ENCODE data around the gene MAST1.
"Not testable (repeated sequence)": the region's sequence is repeated elsewhere in the genome, so short reads cannot be mapped to it uniquely, and the experiment has no call there.

Gene MAST1

DNA sequence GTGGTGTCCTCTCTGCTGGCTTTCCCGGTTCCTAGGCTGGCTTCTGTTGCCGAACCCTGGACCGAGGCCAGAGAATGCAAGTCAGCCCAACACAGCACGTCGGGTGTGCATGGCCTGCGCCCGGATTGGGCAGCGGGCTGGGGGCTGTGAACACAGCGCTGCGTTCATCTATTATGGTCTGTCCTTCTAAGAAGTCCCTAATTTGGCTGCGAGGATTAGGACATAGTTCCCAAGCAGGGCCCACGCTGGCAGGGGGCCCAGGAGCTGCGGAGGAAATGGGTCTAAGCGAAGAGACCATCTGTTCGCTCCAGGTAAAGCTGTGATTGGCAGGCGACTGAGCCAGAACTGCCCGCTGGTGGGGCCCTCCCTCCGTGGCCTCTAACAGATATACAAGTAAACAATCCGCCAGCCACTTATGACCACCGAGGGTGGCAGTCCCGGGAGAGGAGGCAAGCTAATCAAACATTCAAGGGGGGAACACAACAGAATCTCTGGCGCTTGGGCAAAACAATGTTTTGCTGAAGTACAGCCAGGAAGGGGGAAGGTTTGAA is 74.8 kb downstream of the MAST1 start:
- H3K4me1 Mint-ChIP-seq = peaks cover 21% of the 10 kb centered on the region
- H3K36me3 Mint-ChIP-seq (ENCODE audit: low read depth) = no peaks in the 10 kb centered on the region
- DNase-seq (no peak), ATAC-seq (no peak)
- H3K27ac Mint-ChIP-seq = no peak overlapping the region
- no peaks in the 10 kb centered on the region for H3K27me3 Mint-ChIP-seq
- no peak overlapping the region for H3K4me3 Mint-ChIP-seq
- no peaks in the 10 kb centered on the region for H3K9me3 Mint-ChIP-seq

DNA sequence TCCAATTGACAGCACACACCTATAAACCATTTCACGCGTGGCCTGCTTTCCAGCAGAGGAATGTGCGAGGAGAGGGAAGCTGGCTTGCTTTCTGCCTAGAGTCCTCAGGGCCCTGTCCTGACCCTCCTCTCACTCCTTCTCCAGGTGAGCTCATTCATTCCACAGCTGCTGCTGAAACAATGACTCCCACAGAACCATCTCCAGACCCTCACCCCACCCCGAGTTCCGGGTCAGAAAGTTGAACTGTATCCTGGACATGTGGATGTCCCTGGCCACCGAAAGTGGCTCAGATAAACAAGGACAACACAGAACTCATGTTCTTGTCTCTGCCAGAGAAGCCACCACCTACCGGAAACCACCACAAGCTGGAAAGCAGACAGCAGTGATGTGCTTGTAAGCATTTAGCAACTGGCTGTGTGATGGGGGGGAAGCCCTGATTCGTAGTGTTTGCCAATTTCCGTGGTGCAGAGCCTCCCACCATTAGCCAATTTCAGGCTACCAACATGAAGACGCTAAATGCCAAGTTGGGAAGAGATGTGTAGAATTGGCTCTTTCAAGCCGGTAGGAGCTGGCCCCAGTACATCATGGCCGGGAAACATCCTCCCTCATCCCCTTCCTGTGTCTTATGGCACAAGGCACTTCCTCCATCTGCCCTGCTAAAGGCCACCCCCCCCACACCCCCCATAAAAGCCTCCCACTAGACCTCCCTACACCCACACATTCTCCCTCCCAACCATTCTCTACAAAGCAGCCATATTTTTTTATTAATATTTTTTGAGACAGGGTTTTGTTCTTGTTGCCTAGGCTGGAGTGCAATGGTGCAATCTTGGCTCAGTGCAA is 75.8 kb downstream of the MAST1 start:
- H3K9me3 Mint-ChIP-seq = no peaks in the 10 kb centered on the region
- ATAC-seq = peak; percentile 63
- H3K27me3 Mint-ChIP-seq = peaks cover under 1% of the 10 kb centered on the region
- peaks cover 29% of the 10 kb centered on the region for H3K4me1 Mint-ChIP-seq
- peak; percentile 48 for DNase-seq
- peak overlapping the region; percentile 29 for H3K4me3 Mint-ChIP-seq
- peaks cover under 1% of the 10 kb centered on the region for H3K36me3 Mint-ChIP-seq (ENCODE audit: low read depth)
- H3K27ac Mint-ChIP-seq = peak overlapping the region; percentile 83

DNA sequence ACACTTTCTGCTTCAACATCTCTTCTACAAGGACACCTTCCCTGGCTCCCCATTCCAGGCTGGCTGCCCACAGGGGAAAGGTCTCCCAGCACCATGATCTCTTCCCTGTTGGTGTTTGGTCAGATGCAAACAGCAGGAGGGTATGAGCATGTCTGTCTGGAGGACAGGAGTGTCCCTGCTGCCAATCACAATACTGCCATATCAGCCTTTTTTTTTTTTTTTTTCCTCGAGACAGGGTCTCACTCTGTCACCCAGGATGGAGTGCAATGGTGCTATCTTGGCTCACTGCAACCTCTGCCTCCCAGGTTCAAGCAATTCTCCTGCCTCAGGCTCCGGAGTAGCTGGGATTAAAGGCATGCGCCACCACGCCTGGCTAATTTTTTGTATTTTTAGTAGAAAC is 77.5 kb downstream of the MAST1 start:
- H3K27me3 Mint-ChIP-seq; H3K36me3 Mint-ChIP-seq (ENCODE audit: low read depth); H3K4me3 Mint-ChIP-seq; DNase-seq; H3K9me3 Mint-ChIP-seq; ATAC-seq; H3K27ac Mint-ChIP-seq: not testable (repeated sequence)
- H3K4me1 Mint-ChIP-seq = peaks cover 36% of the 10 kb centered on the region

DNA sequence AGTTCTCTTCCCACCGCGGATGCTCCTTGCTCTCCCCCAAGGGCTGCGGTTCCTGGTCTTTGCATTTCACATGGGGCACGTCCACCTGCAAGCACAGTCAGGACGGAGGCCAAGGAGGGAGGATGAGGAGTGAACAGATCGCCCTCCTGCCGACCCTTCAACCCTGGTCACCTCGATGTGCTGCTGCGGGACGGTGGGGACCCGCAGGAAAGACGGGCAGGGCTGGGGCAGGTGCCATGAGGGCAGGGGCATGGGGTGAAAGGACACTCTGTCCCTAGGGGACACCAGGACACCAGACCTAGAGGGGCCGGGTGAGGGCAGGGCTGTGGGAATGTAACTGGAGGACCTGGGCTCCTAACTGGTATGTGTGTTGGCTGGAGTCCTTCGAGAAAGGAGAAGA is 79.9 kb downstream of the MAST1 start:
- Mint-ChIP-seq H3K27ac (peak overlapping the region; percentile 91), H3K36me3 (ENCODE audit: low read depth) (peaks cover 11% of the 10 kb centered on the region), H3K4me1 (peaks cover 33% of the 10 kb centered on the region), H3K4me3 (peak overlapping the region; percentile 63), H3K27me3 (peaks cover 2% of the 10 kb centered on the region), H3K9me3 (no peaks in the 10 kb centered on the region)
- DNase-seq = no peak
- ATAC-seq = no peak

DNA sequence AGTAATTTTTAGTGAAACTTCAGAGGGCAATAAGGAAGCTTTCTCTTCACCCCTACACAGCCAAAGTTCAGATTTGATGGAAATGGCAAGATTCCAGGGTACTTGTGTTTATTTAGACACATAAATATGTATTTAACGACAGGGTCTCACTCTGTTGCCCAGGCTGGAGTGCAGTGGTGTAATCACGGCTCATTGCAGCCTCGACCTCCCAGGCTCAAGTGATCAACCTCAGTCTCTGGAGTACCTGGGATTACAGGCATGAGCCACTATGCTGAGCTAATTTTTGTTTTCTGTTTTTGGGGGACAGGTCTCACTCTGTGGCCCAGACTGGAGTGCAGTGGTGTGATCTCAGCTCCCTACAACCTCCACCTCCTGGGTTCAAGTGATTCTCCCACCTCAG is 82.7 kb downstream of the MAST1 start:
- Mint-ChIP-seq H3K4me1 (peaks cover 15% of the 10 kb centered on the region), H3K36me3 (ENCODE audit: low read depth) (peaks cover 32% of the 10 kb centered on the region), H3K27me3 (peaks cover 2% of the 10 kb centered on the region), H3K4me3 (no peak overlapping the region), H3K27ac (peak overlapping the region; percentile 31), H3K9me3 (no peaks in the 10 kb centered on the region)
- no peak for ATAC-seq
- no peak for DNase-seq

DNA sequence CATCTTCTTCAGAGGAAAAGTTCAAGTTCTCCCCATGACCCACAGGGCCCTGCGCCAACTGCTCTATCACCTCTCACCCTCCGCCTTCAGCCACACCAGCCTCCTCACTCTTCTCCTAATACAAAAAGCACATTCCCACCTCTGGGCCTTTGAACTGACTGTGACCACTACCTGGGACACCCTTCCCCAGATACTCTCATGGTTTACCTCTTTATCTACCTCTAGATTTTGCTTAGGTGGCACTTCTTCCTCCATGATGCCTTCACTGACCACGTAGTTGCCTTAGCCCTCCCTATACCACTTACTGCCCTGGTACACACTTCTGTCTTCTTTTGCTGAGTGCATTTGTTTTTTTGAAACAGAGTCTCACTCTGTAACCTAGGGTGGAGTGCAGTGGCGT is 84.6 kb downstream of the MAST1 start:
- peaks cover 15% of the 10 kb centered on the region for H3K4me1 Mint-ChIP-seq
- DNase-seq = no peak
- H3K9me3 Mint-ChIP-seq = no peaks in the 10 kb centered on the region
- no peak overlapping the region for H3K27ac Mint-ChIP-seq
- no peak overlapping the region for H3K4me3 Mint-ChIP-seq
- ATAC-seq = no peak
- peaks cover 2% of the 10 kb centered on the region for H3K27me3 Mint-ChIP-seq
- peaks cover 44% of the 10 kb centered on the region for H3K36me3 Mint-ChIP-seq (ENCODE audit: low read depth)
